HG03520 (cell line): ENCODE results near the gene BSDC1.

Experiments
- ATAC-seq: cut with Tn5 transposase; IDR thresholded peaks from one replicate; pipeline ENCODE4 v1.9.1; 2021; ENCODE audit warnings: mild to moderate bottlenecking, moderate library complexity; ENCODE audit not compliant: unreplicated experiment

BSDC1 gene

GRCh38 chr1:32337855-32338636 lies 56.2 kb downstream of the BSDC1 start:
- no peak for ATAC-seq

GRCh38 chr1:32336963-32337675 lies 57.1 kb downstream of the BSDC1 start:
- no peak for ATAC-seq

GRCh38 chr1:32336591-32336932 lies 57.7 kb downstream of the BSDC1 start:
- ATAC-seq = no peak

GRCh38 chr1:32335790-32336590 lies 58.3 kb downstream of the BSDC1 start, which contains the start of gene MARCKSL1:
TSS of gene MARCKSL1 (minus strand) at chr1:32336233. CDS start at chr1:32336033, 200 bp downstream.
- peak; percentile 39 for ATAC-seq

- no peak for ATAC-seq
These were observed 58.8 kb downstream of the BSDC1 start for GRCh38 chr1:32335535-32335789.

- ATAC-seq = peak; percentile 28
These were observed 59.2 kb downstream of the BSDC1 start for GRCh38 chr1:32334864-32335534.

- ATAC-seq = no peak
These were observed 59.9 kb downstream of the BSDC1 start for GRCh38 chr1:32334274-32334861.

GRCh38 chr1:32333251-32333963 lies 60.8 kb downstream of the BSDC1 start:
- ATAC-seq = no peak

GRCh38 chr1:32332290-32333079 lies 61.8 kb downstream of the BSDC1 start:
- no peak for ATAC-seq

GRCh38 chr1:32331549-32331948 lies 62.7 kb downstream of the BSDC1 start:
- ATAC-seq = no peak

GRCh38 chr1:32330558-32331151 lies 63.6 kb downstream of the BSDC1 start:
- ATAC-seq = no peak

GRCh38 chr1:32329931-32330466 lies 64.2 kb downstream of the BSDC1 start:
- ATAC-seq = no peak

- ATAC-seq = no peak
These were observed 67.0 kb downstream of the BSDC1 start for GRCh38 chr1:32327204-32327603.

- no peak for ATAC-seq
These were observed 72.4 kb downstream of the BSDC1 start for GRCh38 chr1:32321712-32322291.

GRCh38 chr1:32318127-32318869 lies 75.9 kb downstream of the BSDC1 start:
- no peak for ATAC-seq

GRCh38 chr1:32316903-32317277 lies 77.4 kb downstream of the BSDC1 start:
- ATAC-seq = no peak
